Measurements from ENCODE around the gene KATNAL2.
"Not testable (repeated sequence)": the region's sequence is repeated elsewhere in the genome, so short reads cannot be mapped to it uniquely, and the experiment has no call there.

KATNAL2 gene

GRCh38 chr18:47032945-47033344 is 115.5 kb downstream of the KATNAL2 start:
- DNase-seq (ENCODE audit: low read depth): no peak
- no peak overlapping the region for H3K4me3 ChIP-seq (ENCODE audit: low read depth, low read length)
- no peak for TF ChIP-seq CTCF (IDR thresholded peaks at IDR 0.05; ENCODE audit: low read depth, low read length, missing control alignments)

DNA sequence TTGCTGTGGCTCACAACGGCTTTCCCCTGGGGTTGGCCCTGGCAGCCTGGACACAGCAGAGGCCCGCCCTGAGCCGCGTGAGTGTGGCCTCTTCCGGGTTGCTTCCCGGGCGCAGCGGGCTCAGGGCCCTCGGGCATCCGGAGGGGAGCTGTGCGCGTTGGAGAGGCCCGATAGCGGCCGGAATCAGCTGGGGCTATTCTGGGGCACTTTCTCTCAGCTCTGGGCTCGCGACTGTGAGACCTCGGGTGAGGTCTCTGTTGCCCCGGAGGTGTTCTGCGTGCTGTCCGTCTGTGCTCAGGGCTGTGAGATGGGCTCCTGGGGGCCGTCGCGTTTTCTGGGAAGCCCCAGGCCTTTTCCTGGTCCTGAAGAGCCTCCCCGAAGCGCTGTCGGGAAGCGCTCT is 117.2 kb downstream of the KATNAL2 start:
- not testable (repeated sequence) for H3K4me3 ChIP-seq (ENCODE audit: low read depth, low read length); DNase-seq (ENCODE audit: low read depth)

DNA sequence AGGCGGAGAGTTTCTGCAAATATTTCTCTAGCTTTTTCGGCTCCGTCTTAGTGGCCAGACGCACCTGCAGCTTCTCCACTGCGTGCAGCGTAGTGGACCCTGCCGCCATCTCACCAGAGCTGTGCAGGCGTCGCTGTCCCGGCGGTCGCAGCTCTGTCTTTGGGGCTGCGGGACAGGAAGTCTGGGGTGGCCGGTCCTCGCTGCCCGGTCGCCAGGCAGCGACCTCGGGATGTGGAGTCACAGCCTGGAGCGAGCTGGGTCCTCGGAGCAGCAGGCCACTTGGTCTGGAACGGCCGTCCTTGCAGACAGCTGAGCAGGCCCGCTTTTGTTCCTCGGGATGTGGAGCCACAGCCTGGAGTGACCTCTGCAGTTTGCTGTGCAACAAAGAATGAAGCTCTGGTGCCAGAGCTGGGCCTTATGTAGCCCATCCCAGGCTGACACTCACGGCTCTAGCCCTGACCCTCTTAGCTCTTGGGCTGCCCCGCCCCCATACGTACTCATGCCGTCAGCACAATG is 117.8 kb downstream of the KATNAL2 start, which contains the start of gene ELOA2:
Gene ELOA2, minus strand, starts transcription at position 466 of the 516 bp plus-strand sequence. Its CDS starts 357 bp downstream, at position 109.
- no peak for DNase-seq (ENCODE audit: low read depth)
- TF ChIP-seq CTCF (IDR thresholded peaks at IDR 0.05; ENCODE audit: low read depth, low read length, missing control alignments): no peak
- no peak within 1 kb of the TSS for H3K4me3 ChIP-seq (ENCODE audit: low read depth, low read length)

DNA sequence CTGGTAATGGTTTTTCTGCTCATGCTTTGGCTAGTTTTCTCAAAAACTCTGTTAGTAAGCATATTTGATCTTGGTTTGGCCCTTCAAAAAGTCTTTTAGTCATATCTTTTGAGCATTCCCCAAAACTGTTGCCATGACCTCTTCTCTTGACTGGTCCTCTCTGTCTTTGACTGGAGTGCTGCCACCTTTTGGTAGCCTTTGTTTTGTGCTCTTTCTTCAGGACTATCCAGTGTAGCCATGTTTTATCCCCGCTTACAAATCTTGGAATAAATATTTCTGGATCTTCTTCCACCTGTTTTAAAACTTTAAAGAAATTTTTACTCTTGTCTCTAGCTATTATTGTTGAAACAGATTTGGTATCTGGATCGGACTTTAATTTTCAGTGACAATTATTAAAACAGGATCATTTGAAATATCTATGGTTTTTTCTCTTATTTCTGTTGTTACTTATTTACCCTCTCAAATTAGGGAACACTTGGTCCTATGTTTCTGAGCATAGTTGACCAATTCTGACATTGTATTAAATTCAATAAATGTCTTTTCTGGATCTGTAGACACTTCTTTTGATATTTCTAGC is 119.0 kb downstream of the KATNAL2 start:
- no peak for DNase-seq (ENCODE audit: low read depth)
- TF ChIP-seq CTCF (IDR thresholded peaks at IDR 0.05; ENCODE audit: low read depth, low read length, missing control alignments): peak; percentile 56
- H3K4me3 ChIP-seq (ENCODE audit: low read depth, low read length): no peak overlapping the region

- TF ChIP-seq CTCF (IDR thresholded peaks at IDR 0.05; ENCODE audit: low read depth, low read length, missing control alignments): no peak
- no peak for DNase-seq (ENCODE audit: low read depth)
- no peak overlapping the region for H3K4me3 ChIP-seq (ENCODE audit: low read depth, low read length)
Measured at GRCh38 chr18:47036927-47037578, 119.7 kb downstream of the KATNAL2 start.

DNA sequence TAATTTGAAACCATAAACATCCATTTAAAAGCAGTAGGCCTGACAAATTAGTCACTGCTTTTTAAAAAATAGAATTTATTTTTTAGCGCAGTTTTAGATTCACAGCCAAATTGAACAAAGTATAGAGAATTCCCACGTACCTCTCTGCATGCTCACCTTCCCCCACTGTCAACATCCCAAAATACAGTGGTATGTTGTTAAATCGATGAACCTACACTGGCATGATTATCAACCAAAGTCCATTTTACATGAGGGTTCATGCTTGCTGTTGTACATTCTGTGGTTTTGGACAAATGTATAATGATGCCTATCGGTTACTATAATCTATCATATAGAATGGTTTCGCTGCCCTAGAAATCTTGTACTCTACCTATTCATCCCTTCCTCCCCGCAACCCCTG is 123.6 kb downstream of the KATNAL2 start:
- no peak for DNase-seq (ENCODE audit: low read depth)
- no peak for TF ChIP-seq CTCF (IDR thresholded peaks at IDR 0.05; ENCODE audit: low read depth, low read length, missing control alignments)
- H3K4me3 ChIP-seq (ENCODE audit: low read depth, low read length): no peak overlapping the region

- peak; percentile 72 for TF ChIP-seq CTCF (IDR thresholded peaks at IDR 0.05; ENCODE audit: low read depth, low read length, missing control alignments)
- no peak overlapping the region for H3K4me3 ChIP-seq (ENCODE audit: low read depth, low read length)
- peak; percentile 29 for DNase-seq (ENCODE audit: low read depth)
Measured at GRCh38 chr18:47050468-47050867, 133.1 kb downstream of the KATNAL2 start.
